MCF 10A (cell line): ENCODE measurements around the gene IFT88. TPM values are rescaled to one million over a fixed set of nuclear protein-coding genes. Genes with fewer than 3 reads are reported as not detected.

Experiments
- BruUV-seq: library from RNA; stranded (reverse); fragments of 400-500 nt; replicated peaks from 2 replicates; lab custom pipeline; 2021; lab: Mats Ljungman, UMichigan
- CTCF ChIA-PET: fragments of 300-600 bp; sonication (Branson Sonifier 250); formaldehyde crosslinking; extraction: SDS; loops from one replicate; lab custom pipeline; 2021; ENCODE audit warnings: antibody characterized with exemption, inconsistent platforms; lab: Yijun Ruan, JAX
- POLR2A ChIA-PET: fragments of 300-600, 350-650 bp; sonication (Branson Sonifier 250); formaldehyde crosslinking; extraction: SDS; loops from one replicate; lab custom pipeline; 2020; ENCODE audit warnings: antibody characterized with exemption, inconsistent platforms; lab: Yijun Ruan, JAX
- DNase-seq: peaks from one replicate; pipeline ENCODE4 v3.0.0-alpha.2; 2018; ENCODE audit not compliant: unreplicated experiment
- H3K27ac Mint-ChIP-seq: one replicate; pipeline ENCODE4 v1.8.0; 2022; ENCODE audit warnings: mild to moderate bottlenecking, low read depth, mixed read lengths; ENCODE audit not compliant: unreplicated experiment
- H3K27me3 Mint-ChIP-seq: one replicate; pipeline ENCODE4 v1.8.0; 2022; ENCODE audit warnings: mixed read lengths; ENCODE audit not compliant: insufficient read depth, unreplicated experiment
- H3K36me3 Mint-ChIP-seq: one replicate; pipeline ENCODE4 v1.8.0; 2022; ENCODE audit warnings: mild to moderate bottlenecking, moderate library complexity, mixed read lengths; ENCODE audit not compliant: insufficient read depth, unreplicated experiment
- H3K4me1 Mint-ChIP-seq: one replicate; pipeline ENCODE4 v1.8.0; 2022; ENCODE audit warnings: mixed read lengths; ENCODE audit not compliant: insufficient read depth, unreplicated experiment
- H3K4me3 Mint-ChIP-seq: one replicate; pipeline ENCODE4 v1.8.0; 2022; ENCODE audit warnings: mild to moderate bottlenecking, moderate library complexity, mixed read lengths; ENCODE audit not compliant: unreplicated experiment
- H3K9me3 Mint-ChIP-seq: one replicate; pipeline ENCODE4 v1.8.0; 2022; ENCODE audit warnings: mixed read lengths; ENCODE audit not compliant: unreplicated experiment
- intact Hi-C: fragments of 100-400 bp; cut with micrococcal nuclease; formaldehyde crosslinking; loops from 2 replicates; pipeline ENCODE4 v1.14.1; 2022
- total RNA-seq: library from RNA; stranded (reverse); gene quantifications from 2 replicates; pipeline ENCODE4 v1.2.3, GENCODE V29; 2022
- TF ChIP-seq, protein P1 (sequence below): fragments of 200-600 bp; IDR thresholded peaks from one replicate; pipeline ENCODE4 v1.8.0; 2022; ENCODE audit warnings: antibody characterized with exemption, mild to moderate bottlenecking; ENCODE audit not compliant: unreplicated experiment

The IFT88 gene
- total RNA-seq, 1 experiment from 2014 or later = 19.8 TPM

DNA sequence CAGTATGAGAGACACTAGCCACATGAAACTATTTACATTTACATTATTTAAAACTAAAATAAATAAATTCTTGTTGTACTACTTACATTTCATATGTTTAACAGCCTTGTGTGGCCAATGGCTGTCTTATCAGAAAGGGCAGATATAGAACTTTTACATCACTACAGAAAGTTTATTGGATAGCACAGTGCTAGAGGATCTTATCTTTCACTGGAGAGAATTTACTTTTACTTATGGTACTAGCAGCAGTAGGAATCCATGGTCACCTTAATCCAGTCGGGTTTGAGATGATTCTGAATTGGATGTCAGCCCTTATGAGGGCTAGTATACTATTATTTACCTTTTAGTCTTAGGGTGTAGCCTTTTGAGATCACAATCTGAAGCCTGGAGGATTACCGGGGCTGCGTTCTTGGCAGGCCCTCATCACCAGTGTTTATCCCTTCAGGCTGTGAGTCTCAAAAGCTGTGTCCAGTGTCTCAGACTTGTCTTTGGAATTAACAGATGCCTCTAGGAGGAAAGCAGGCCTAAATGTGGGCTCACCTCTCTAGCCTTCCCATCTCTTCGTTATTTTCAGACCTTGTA lies 21.7 kb downstream of the IFT88 start:
- no peak overlapping the region for H3K27ac Mint-ChIP-seq
- no peaks in the 10 kb centered on the region for H3K4me1 Mint-ChIP-seq
- intact Hi-C loops = no loop called here
- no TSS peak for BruUV-seq
- CTCF ChIA-PET = interaction anchor here (0.6 kb wide), 1 partner anchor 240 kb away, joined by 3 read pairs; no protein-coding TSS in a partner anchor
- DNase-seq = no peak
- H3K27me3 Mint-ChIP-seq = no peaks in the 10 kb centered on the region
- no peak overlapping the region for H3K4me3 Mint-ChIP-seq
- POLR2A ChIA-PET = interaction anchor here (0.6 to 1.9 kb wide), 2 partner anchors 21 to 587 kb away, joined by 3 to 5 read pairs; partner anchors contain the start of gene IFT88
- TF ChIP-seq, protein P1, sequence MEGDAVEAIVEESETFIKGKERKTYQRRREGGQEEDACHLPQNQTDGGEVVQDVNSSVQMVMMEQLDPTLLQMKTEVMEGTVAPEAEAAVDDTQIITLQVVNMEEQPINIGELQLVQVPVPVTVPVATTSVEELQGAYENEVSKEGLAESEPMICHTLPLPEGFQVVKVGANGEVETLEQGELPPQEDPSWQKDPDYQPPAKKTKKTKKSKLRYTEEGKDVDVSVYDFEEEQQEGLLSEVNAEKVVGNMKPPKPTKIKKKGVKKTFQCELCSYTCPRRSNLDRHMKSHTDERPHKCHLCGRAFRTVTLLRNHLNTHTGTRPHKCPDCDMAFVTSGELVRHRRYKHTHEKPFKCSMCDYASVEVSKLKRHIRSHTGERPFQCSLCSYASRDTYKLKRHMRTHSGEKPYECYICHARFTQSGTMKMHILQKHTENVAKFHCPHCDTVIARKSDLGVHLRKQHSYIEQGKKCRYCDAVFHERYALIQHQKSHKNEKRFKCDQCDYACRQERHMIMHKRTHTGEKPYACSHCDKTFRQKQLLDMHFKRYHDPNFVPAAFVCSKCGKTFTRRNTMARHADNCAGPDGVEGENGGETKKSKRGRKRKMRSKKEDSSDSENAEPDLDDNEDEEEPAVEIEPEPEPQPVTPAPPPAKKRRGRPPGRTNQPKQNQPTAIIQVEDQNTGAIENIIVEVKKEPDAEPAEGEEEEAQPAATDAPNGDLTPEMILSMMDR = no peak
- H3K9me3 Mint-ChIP-seq = peaks cover 14% of the 10 kb centered on the region
- H3K36me3 Mint-ChIP-seq = peaks cover 16% of the 10 kb centered on the region

DNA sequence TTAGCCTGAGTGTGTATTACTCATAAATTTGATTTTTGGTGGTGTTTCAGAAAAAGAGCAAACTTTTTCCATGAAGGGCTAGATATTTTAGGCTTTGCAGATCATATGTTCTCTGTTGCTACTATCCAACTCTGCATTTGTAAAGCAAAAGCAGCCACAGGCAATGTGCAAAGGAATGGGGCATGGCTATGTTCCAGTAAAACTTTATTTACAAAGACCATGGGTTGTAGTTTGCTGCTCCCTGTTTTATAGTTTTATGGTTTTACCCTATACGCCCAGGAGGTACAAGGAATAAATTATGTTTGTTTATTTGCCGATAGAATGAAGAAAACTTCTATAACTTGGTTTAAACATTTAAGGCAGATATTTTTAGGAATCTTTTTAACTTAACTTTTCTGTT lies 23.6 kb downstream of the IFT88 start:
- no peaks in the 10 kb centered on the region for H3K4me1 Mint-ChIP-seq
- intact Hi-C loops = no loop called here
- TF ChIP-seq, protein P1 = no peak
- H3K4me3 Mint-ChIP-seq = no peak overlapping the region
- H3K27ac Mint-ChIP-seq = no peak overlapping the region
- DNase-seq = no peak
- peaks cover 8% of the 10 kb centered on the region for H3K9me3 Mint-ChIP-seq
- POLR2A ChIA-PET = interaction anchor here (1.9 kb wide), 1 partner anchor 23 kb away, joined by 5 read pairs; the partner anchor contains the start of gene IFT88
- no peaks in the 10 kb centered on the region for H3K27me3 Mint-ChIP-seq
- peaks cover 15% of the 10 kb centered on the region for H3K36me3 Mint-ChIP-seq
- BruUV-seq = no TSS peak
- CTCF ChIA-PET = no interaction called here

DNA sequence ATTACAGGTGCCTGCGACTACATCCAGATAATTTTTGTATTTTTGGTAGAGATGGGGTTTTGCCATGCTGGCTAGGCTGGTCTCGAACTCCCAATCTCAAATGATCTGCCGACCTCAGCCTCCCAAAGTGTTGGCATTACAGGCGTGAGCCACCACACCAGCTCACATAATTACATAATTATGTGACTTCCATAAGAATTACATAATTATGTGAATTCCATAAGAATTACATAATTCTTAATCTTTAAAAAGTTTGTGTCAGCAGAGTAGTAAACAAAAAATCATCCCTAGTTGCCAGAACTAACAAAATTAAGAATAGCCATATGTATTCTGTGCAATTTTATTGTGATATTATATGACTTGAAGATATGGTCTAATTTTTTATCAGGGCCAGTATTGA lies 25.6 kb downstream of the IFT88 start:
- Mint-ChIP-seq H3K27me3 (no peaks in the 10 kb centered on the region), H3K4me1 (no peaks in the 10 kb centered on the region), H3K27ac (no peak overlapping the region), H3K36me3 (peaks cover 15% of the 10 kb centered on the region), H3K9me3 (peaks cover 7% of the 10 kb centered on the region), H3K4me3 (no peak overlapping the region)
- TF ChIP-seq, protein P1 = no peak
- ChIA-PET CTCF (interaction anchor here (0.9 kb wide), 1 partner anchor 22 kb away, joined by 4 read pairs; no protein-coding TSS in a partner anchor), POLR2A (interaction anchor here (1.6 kb wide), 1 partner anchor 22 kb away, joined by 5 read pairs; no protein-coding TSS in a partner anchor)
- BruUV-seq = no TSS peak
- intact Hi-C loops = no loop called here
- DNase-seq = no peak

DNA sequence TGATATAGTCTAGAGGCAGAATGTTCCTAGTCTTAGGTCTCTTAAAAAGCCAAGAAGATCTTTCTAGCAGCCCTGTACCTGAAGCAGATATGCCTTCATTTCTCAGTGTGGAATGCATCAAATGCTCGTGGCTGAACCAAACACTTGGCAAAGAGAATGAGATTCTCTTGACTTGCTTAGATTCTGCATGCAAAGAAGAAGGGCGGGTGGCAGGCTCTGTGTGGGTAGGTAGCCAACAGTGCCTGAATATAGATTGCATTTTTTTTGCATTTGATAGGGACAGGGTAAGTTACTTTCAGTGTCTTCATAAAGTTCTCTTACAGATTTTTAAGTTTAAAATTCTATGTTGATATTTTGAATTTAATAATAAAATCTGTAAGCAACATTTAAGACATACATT lies 27.3 kb downstream of the IFT88 start:
- intact Hi-C loops = no loop called here
- Mint-ChIP-seq H3K4me3 (no peak overlapping the region), H3K36me3 (peaks cover 19% of the 10 kb centered on the region), H3K9me3 (no peaks in the 10 kb centered on the region), H3K4me1 (no peaks in the 10 kb centered on the region), H3K27ac (no peak overlapping the region), H3K27me3 (no peaks in the 10 kb centered on the region)
- TF ChIP-seq, protein P1 = no peak
- POLR2A ChIA-PET = no interaction called here
- CTCF ChIA-PET = interaction anchor here (0.6 to 0.8 kb wide), 2 partner anchors 20 to 34 kb away, joined by 3 to 4 read pairs; no protein-coding TSS in a partner anchor
- BruUV-seq = no TSS peak
- DNase-seq = no peak
